Measurements from ENCODE around the gene TMEM250.

DNA sequence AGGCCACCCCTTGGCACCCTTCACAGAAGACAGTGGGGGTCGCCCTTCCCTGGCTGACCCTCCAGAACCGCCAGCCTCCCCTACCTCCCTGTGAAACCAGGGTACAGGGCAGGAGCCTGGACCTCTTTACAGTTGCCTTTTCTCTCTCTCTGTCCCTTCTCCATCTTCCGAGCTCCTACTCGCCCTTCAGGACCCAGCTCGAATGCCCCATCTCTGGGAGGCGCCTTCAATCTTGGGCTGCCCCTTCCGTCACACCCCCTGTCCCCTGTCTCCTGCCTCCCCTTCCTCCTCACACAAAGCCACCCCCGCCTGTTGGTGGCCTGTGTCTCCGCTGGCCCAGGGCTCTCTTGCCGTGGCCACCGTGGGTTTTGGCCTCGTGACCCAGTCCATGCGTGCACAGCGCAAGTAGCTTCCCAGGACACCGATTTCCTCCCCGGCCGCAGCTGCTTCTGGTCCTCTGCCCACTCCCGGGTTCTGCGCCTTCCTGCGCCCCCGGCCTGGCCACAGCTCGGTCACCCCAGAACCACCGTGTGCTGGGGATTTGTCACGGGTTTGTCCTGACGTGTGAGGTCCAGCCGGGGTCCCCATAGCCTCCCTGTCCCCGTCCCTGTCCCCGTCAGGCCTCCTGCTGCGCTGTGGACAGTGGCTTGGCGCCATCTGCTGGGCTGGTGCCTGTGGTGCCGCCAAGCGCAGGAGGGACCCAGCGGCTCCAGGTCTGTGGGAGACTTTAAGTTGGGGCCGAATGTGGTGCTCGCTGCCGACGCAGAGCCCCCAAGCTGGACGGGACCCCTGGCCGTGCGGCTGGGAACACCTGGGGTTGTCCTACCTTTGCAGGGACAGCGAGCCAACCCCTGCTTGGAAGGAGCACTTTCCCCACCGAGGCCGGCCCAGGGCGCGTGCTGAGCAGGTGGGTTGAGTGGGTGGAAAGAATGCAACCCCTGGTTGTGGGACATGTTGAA, 4.0 kb upstream of the TMEM250 start:
- no peak for TF ChIP-seq EZH2 (IDR thresholded peaks at IDR 0.05; ENCODE audit: borderline replicate concordance, low read length)
- TF ChIP-seq, protein P1, sequence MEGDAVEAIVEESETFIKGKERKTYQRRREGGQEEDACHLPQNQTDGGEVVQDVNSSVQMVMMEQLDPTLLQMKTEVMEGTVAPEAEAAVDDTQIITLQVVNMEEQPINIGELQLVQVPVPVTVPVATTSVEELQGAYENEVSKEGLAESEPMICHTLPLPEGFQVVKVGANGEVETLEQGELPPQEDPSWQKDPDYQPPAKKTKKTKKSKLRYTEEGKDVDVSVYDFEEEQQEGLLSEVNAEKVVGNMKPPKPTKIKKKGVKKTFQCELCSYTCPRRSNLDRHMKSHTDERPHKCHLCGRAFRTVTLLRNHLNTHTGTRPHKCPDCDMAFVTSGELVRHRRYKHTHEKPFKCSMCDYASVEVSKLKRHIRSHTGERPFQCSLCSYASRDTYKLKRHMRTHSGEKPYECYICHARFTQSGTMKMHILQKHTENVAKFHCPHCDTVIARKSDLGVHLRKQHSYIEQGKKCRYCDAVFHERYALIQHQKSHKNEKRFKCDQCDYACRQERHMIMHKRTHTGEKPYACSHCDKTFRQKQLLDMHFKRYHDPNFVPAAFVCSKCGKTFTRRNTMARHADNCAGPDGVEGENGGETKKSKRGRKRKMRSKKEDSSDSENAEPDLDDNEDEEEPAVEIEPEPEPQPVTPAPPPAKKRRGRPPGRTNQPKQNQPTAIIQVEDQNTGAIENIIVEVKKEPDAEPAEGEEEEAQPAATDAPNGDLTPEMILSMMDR (IDR thresholded peaks at IDR 0.05; ENCODE audit: low read length) = peak; percentile 96

All from OCI-LY1 (cell line).